Kidney epithelial cell (primary cell): Measurements from ENCODE around the gene DENND10. TPM values are rescaled to one million over a fixed set of nuclear protein-coding genes. Genes with fewer than 3 reads are reported as not detected.
A peak's percentile ranks its signal among the peaks of the same experiment; 100 is the strongest.

Source experiments
- DNase-seq: peaks from one replicate; pipeline ENCODE4 v3.0.0-alpha.2; 2010; ENCODE audit warnings: low read depth
- H3K27me3 ChIP-seq: 2 replicates; pipeline ENCODE4 v1.6.0; 2011; ENCODE audit warnings: low read length; ENCODE audit not compliant: control insufficient read depth, insufficient read depth
- H3K36me3 ChIP-seq: 2 replicates; pipeline ENCODE4 v1.5.1; 2011; ENCODE audit warnings: low read length; ENCODE audit not compliant: control insufficient read depth, insufficient read depth
- H3K4me3 ChIP-seq: 2 replicates; pipeline ENCODE4 v1.5.1; 2011; ENCODE audit warnings: low read depth, mild to moderate bottlenecking, control low read depth, low read length
- CTCF ChIP-seq: IDR thresholded peaks from 2 replicates; pipeline ENCODE4 v1.5.1; 2011; ENCODE audit warnings: mild to moderate bottlenecking, moderate library complexity, low read length, control low read depth, inconsistent platforms; ENCODE audit not compliant: insufficient read depth, poor library complexity, severe bottlenecking
- total RNA-seq: library from RNA; depleted of rRNA; stranded (reverse); fragments of >200 nt; gene quantifications from 2 replicates; pipeline ENCODE4 v1.2.3, GENCODE V29; 2015

The DENND10 gene
- total RNA-seq, 1 donor from 2014 or later: 78.7 TPM

DNA sequence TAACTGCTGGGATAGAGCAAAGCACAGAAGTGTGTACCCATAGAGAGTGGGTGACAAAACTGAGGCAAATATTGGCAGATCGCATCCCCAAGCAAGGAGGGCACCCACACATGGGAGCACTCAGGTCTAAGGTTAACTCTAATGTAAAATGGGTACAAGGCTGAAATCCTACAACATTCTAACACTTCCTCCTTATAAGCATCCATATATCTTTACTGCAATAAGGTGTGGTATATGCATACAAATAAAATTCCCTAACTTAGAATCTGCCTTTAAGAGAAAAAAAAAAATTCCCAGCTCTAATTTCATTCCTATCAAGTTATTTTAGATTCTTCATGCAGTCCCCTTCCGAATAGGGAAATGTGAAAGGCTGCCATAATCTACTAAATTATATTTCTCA, 42.0 kb upstream of the DENND10 start:
- DNase-seq: no peak
- Histone ChIP-seq H3K4me3 (no peak overlapping the region), H3K27me3 (no peaks in the 10 kb centered on the region), H3K36me3 (no peaks in the 10 kb centered on the region)
- TF ChIP-seq CTCF: no peak

DNA sequence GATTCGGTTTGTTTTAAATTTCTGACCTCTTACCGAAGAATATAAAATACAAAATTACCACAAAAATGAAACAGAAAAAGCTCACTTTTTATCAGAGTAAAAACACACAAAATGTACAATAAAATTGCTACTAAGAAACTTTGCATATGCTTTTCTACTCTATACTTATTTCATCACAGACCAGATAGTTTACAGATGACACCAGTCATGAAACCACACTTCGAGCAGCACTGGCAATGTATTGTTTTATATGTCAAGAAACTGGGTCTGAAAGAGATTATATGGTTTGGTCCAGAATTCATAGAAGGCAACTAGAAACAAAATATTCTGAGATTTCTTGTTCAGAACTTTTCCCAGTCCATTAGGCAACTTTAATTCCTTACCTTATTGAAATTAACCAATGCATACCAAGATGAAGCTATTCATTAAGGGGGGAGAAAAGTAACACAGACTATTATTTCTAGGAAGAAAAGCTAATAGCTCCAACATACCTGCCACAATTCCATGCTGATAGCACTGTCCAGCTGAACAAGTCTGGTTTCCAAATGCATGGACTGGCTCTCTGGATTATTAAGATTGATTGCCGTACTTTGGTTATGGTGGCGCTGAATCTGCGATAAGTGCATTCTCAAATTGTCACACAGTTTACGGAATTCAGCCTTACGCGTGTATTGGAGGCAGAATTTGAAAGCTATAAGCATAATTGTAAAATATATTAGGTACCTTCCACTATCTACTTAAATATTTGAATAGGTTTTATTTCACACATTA, 33.3 kb upstream of the DENND10 start:
- Histone ChIP-seq H3K4me3 (no peak overlapping the region), H3K36me3 (peaks cover 3% of the 10 kb centered on the region), H3K27me3 (no peaks in the 10 kb centered on the region)
- TF ChIP-seq CTCF: no peak
- no peak for DNase-seq

DNA sequence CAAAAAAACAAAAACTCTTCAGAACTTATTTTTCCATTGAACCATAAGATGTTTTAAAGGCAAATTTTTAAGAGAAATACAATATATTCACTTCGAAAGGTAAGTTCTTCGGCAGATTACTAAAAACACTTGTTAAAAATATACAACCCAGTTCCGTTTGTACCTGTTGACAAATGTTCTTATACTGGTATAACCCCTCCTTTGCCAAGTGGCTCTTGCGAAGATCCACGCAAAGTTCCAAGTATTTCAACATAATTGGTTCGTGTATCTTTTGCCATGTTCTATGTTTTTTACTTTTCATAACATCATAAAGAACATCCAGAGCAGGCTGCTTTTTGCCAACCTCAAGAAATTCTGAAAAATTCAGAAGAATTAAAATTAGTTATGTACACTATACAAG, 30.3 kb upstream of the DENND10 start:
- no peak for DNase-seq
- Histone ChIP-seq H3K36me3 (peaks cover 1% of the 10 kb centered on the region), H3K4me3 (no peak overlapping the region), H3K27me3 (no peaks in the 10 kb centered on the region)
- no peak for TF ChIP-seq CTCF

GRCh38 chr10:119078422-119079179, 25.3 kb upstream of the DENND10 start:
- no peaks in the 10 kb centered on the region for H3K36me3 ChIP-seq
- no peaks in the 10 kb centered on the region for H3K27me3 ChIP-seq
- H3K4me3 ChIP-seq: peak overlapping the region; percentile 100
- TF ChIP-seq CTCF: no peak
- no peak for DNase-seq

GRCh38 chr10:119079599-119080520, 24.1 kb upstream of the DENND10 start:
- TF ChIP-seq CTCF: no peak
- no peak for DNase-seq

More at GRCh38 chr10:119079599-119080520, 24.1 kb upstream of the DENND10 start:
- H3K36me3 ChIP-seq: no peaks in the 10 kb centered on the region
- H3K27me3 ChIP-seq: no peaks in the 10 kb centered on the region
- peak overlapping the region; percentile 100 for H3K4me3 ChIP-seq
